ENCODE results near the gene SLC5A12.

SLC5A12 gene

DNA sequence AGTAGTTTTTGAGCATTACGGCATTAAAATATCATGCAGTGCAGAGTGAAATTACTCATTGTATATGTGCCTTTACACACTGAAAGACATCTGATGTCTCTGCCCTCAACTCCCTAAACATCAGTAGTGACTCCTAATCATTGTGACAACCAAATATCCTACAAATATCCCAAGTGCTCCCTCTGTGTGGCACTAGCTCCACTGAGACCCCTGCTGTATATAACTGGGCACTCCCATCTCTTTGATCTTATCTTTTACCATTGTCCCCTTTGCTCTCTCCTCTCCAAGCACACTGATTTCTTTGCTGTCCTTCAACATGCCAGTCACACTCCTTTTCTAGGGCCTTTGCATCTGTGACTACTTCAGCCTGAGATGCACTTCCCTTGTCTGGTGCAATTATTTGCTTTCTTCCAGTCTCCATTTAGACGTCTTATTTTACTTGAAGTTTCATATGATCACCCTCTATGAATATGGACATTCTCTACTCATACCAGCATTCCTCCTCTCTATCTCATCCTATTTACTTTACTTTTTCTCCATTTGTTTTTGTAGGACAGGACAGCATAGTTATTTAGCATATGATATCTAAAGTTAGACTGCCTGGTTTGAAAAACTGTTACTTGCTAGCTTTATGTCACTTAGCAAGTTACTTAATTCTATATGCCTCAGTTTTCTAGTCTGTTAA is 2.4 kb downstream of the SLC5A12 start:
- DNase-seq: no peak

DNA sequence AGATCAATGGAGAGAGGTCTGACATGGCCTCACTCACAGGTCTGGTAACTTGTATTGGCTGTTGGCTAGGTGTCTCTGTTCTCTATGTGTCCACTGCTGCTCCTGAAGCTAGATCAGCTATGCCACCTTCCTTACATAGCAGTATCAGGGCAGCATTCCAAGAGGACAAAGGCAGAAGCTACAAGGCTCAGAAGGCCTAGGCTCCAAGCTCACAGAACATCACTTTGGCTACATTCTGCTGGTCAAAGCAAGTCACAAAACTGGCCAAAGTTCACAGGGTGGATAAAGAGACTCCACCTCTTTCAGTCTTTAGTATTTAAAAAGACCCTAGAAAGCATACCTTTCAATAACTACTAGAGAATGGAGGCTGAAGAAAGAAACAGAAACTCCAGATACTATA is 4.1 kb downstream of the SLC5A12 start:
- DNase-seq: no peak

DNA sequence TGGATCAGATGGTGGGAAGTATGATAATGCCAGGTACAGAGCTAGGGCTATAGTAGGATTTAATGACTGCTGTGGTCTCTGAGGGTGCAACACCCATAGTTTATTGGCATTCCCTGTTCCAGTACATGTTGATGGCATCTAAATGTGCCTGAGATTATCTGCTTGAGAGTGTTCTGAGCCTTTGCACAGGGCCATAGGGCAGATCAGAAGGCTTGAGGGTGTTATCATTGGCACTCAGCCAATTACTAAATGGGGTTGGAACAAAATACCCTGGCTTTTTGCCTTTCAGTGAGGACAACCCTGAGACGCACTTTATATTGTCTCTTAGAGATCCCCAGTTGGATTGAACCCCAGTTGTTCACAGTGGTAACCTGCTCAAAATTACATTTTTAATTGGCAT is 6.7 kb downstream of the SLC5A12 start:
- DNase-seq: no peak

DNA sequence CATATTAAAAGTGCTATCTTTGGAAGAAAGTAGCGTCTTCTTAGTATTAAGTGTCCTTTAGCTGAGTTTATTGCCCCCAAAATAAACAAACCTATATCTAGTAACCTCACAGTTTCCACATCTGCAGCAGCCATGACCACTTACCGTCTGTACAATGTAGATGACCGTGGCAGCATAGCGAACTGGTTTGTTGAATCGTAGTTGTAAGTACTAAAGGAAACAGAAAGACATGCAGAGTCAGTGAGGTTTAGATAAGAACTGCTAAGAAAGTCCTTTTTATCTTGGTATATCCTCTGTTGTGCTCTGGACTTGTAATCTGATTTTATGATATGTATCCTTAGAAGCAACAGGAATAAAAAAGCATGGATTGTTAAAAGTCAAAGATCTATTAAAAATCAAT is 9.4 kb downstream of the SLC5A12 start:
- DNase-seq: no peak

DNA sequence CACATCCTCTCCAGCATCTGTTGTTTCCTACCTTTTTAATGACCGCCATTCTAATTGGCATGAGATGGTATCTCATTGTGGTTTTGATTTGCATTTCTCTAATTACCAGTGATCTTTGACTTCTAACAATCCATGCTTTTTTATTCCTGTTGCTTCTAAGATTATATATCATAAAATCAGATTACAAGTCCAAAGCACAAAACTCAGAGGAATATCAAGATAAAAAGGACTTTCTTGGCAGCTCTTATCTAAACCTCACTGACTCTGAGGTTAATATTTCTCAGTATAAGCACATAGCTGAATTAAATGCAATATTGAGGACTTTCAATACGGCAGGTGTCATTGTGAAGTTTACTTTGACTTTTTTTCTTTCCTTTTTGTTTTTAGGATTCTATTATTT is 11.4 kb downstream of the SLC5A12 start:
- DNase-seq: no peak

DNA sequence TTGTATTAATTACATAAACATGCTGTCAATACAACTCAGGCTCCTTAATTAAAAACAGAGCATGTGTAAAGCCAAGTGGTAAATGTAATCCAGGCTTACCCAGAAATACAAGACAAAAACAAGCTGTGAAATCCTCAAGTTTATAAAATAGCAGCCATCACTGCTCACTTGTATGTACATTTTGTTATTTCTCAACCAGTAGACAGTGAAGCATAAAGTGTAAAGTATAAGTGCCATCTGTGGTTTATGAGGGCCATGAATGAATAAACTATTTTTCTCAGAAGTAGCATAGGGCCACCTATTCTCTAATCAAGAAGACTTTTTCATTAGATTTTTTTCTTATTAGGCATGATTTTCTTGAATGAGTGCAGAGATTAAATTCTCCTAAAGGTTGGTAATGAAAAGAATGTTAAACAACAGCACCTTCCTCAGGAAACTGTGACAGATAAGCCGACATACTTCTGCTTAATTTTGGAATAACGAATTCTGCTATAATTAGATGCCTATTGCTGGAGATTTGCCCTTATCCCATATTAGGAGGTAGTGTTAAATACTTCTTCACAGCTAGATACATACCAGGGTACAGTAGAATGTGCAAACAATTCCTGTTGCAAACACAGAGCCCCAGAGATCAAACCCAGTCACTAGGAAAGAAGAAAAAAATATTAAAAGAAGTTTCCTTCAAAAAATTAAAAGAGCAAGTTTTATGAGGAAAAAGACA is 13.0 kb downstream of the SLC5A12 start:
- no peak for DNase-seq

DNA sequence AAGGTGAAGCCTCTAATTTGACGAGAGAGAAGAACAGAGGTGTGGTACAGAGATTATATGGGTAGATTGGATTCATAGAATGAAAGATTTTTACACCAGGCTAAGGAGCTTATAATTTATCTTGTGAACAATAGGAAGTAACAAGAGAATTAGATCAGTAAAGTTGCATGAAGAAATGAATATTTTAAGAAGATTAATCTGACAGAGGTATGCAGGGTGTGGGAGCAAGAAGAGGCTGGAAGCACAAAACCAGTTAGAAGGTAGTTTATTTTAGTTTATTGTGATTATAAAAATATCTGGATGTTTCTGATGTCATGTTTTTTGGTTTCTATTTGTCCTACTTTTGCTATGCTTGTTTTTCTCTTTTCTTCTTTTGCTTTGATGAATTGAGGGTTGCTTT is 15.7 kb downstream of the SLC5A12 start:
- DNase-seq: no peak

DNA sequence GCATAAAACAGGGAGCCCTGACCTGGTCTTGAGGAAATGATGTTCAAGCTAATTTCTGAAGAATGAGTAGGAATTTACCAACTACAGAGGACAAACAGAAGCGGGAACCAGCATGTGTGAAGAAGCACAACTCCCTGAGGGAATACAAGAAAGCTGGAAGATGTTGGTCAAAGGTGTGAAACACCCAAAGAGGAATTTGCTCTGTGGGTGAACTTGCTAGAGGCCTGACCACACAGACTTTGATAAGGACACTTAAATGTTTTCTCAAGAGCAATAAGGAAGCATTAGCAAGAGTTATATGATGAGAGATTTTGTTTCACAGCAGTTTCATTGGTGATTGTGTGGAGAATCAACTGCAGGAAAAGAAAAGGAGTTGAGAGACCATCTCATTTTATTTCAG is 17.6 kb downstream of the SLC5A12 start:
- DNase-seq: no peak

DNA sequence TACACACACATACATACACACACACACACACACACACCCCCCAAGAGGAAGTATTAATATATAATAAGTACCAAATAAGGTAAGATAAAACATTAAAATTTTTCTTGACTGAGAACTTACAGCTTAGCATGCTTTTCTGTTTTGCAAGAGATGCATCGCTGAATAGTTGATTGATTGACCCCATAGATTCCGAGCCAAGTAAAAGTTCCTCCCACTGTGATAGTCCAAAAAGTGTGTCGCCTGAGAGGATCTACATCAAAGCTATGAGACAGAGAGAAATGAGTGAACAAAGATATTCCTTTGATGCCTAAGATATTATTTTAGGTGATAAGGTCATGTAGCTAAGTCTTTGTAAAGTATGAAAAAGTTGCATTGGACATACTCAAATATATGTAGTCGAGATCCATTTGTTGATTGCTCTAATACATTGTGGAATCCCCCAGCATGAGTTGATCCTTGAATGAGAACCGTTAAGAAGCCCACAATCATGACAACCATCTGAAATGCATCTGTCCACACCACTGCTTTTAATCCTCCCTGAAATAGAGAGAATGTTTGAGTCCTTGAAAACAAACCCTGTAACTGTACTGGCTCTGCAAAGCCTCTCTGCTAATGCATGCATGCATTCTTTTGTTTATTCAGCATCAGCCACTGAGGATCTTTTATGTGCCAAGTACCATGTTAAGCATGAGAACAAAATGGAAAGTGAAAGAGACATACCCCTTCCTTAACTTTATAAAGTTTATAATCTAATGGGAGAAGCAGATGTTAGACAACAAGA is 18.3 kb downstream of the SLC5A12 start:
- DNase-seq: no peak

DNA sequence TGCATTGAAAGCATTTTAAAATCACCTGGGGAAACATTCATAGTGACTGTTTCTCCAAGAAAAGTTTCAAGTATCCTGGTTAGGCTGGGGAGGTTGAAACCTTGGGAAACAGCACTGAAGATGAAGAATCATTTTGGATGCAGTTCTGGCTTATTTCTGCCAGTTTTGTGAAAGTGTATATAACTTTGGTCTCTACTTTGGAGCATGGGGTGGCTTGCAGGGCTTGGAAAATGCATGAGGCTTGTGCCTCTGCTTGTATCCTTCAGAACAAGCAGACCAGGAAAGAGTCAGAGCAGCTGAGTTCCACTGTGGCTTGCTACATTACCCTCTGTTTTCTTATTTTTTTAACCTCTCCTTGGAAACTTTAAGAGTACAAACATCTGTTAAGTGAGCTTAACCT is 19.5 kb downstream of the SLC5A12 start:
- DNase-seq: no peak

DNA sequence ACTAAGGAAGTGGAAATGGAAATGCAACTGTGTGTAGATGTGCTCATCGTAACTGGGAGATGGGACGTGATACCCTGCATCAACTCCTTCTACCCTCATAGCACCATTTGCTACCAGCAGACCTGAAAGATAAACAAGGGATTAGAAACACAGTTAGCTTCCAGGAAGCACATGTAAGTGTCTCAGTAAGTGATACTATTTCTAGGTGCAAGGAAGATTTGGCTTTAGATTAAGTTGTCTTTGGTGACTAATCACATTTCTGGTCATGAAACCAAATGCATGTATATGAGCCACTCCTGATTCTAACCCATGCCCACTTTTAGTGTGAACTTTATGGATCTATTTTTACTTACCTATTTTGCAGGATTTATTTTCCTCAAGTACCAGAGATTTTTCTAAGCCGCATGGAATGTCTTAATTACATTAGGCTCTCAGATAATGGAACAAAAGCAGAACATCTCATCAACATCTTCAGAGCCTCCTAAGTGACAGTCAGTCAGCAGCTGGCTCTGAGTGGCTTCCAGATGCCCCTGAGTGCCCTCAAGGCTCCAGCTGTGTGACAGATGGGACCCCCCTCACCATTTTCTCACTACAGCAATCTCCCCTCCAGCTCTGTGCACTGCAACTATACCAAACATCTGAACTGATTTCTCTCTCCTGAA is 21.2 kb downstream of the SLC5A12 start:
- DNase-seq: no peak

DNA sequence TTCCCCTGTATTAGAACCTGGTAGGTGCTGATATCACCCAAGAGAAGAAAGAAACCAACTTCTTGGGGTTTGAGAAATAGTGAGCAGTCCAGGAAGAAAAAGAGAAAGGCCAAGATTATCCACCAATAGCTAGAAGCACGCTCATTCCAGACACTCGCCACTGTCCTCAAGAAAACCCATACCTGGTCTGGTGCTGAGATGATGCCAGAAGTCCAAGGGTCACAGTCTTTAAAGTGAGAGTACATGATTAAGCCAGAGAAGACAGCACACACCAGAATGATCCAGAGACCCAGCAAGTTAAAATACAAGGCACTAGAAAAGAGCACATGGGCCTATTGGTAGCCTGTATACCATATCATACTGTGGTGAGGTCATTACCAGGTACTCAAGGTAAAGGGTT is 23.6 kb downstream of the SLC5A12 start:
- no peak for DNase-seq

DNA sequence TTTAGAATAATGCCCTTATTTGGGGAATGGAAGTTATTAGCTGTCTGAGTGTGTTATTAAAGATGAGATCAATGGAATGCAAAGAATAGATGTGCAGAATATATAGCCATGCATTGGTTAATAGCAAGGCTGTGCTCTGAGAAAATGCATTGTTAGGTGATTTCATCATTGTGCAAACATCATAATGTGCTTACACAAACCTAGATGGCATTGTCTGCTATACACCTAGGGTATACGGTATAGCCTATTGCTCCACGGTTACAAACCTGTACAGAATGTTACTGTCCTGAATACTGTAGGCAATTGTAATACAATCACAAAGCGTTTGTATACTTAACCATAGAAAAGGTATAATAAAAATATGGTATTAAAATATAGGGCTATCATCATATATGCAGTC is 25.5 kb downstream of the SLC5A12 start:
- DNase-seq: no peak

DNA sequence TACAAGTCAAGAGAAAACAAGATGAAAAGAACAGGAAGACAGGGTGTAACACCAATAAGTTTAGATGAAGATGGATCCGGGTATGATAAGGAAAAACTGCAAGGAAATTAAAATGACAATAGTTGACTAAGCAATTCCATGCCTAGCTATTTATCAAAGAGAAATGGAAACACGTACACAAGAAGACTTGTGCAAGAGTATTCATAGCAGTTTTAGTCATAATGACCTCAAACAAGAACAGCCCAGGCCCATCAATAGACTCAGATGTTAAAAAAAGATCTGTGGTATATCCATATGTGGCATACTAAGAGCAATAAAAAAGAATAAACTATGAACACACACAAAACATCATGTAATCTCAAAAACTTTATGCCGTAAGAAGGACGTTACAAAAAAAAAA is 33.2 kb downstream of the SLC5A12 start:
- no peak for DNase-seq

DNA sequence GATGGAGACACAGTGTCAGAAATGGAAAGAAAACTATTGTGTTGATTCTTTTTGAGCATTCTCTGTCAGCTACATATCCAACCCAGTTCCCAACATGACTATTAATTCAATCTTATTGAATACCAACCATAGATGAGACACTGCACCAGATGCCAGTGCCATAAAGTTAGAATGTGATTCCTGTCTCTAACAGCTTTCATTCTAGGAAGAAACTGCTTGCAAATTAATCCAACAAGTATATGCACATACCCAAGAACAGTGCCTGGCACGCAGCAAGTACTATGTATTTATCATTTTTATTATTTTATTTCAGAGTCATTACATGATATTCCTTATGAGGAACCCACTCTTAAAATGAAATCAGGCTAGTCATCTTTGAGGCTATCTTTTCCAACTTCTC is 34.5 kb downstream of the SLC5A12 start:
- no peak for DNase-seq

DNA sequence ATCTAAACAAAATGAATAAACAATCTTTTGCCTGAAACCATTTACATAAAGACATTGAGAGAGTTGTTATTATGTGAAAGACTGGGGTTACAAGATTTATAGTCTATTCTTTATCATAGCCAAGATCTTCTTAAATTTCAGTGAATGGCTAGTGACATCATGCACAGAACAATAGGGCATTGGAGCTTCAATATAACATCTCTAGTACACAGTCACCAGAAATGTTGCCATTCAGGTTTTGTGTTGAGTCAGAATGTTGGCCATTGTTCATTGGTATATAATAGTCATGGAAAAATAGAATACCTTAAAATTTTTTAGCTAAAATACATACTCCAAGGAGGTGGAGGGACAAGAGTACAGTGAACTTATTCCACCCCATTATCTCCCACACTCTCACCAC is 44.3 kb downstream of the SLC5A12 start:
- no peak for DNase-seq

DNA sequence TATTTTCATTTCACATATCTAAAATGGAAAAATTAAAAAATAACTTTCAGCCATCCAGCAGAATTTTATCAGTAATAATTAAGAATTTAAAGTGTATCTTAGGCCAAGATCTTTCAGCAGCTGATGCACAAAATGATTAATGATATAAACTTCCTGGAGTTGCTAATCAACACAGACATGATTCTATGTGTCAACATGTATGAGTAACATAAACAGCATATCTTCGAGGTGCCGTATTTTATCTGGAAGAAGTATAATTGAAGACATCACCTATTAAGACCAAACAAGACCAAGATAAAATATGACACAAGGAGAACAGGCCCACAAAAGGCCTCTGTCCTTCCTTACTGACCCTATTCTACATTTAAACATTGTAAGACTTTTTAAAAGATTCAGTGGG is 45.2 kb downstream of the SLC5A12 start:
- no peak for DNase-seq

DNA sequence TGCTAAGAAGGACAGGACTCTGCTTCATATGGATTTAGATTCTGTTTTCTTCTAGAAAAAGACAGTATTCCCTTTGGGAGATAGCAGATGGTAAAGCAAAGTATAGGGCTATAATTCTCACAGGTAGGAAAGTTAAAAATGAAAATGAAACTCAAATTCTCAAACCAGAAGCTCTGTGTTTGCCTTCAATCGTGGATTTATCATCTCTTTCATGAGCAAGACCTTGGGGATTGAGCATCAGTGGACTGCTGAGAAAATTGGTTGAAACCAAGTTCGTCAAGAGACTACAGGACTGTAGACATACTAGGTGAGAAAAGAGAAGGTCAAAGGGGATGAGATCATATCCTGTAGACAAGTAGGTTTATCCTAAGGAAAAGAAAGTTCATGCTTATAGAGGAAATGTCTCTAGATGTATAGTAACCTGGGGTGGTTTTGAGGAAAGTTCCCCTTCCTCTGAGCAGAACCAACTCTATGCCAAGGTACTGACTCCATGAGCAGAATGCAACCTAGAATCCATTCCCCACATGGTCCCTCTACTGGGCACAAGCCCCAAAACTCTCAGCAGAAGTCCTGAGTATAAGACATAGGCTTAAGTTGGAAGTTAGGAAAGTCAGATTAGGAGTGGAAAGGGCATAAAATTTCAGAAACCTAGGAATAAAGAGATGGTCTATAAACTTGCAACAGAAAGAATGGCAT is 46.5 kb downstream of the SLC5A12 start:
- no peak for DNase-seq

DNA sequence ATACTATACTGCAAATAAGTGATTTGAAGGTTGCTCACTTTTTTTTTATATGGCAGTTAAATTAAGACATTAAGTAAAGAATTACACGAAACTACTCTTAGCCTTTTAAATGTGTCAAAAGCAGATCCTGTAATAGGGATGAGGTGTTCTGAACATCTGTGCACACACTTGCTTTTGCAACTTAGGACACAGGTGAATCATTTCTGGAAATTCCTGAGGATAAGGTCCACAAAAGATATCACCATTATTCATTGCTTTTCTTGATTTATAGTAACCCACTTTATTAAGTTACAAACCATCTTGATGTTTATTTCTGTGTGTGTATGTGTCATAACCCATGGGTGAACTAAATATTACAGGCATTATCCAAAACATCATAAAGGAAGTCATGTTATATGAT is 55.9 kb downstream of the SLC5A12 start:
- no peak for DNase-seq

DNA sequence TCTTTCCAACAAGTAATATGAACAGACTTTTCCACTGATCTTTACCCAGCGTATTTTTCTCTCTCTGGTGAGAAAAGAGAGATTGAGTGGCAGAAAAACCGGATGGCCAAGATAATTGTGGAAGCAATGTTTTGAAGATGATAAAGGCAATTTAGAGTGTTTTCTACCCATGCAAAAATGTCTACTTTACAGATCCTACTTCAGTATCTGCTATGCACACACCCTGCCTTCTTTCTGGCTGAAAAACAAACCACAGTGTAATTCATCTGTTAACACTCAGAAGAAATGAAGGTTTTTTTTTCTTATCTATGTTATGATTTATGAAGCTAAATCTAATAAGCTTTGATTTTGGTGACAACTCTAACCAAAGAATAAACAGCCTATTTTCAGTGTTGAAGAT is 56.8 kb downstream of the SLC5A12 start:
- DNase-seq: no peak

DNA sequence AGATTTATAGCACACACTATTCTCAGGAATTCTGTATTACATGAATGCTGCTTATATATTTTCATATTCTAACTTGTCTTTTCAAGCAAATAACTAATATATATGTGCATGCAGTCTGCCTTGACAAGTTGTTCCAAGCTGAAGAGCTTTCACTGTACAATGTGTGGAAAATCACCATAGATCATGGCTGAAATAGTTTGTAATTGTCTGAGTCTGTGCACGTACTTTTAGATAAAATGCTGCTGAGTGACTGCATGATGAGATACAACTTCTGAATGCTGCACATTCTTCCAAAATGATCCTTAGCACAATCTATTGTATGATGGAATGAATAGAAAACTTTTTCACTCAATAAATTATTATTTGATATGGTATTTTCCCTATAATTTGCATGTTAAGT is 58.9 kb downstream of the SLC5A12 start:
- DNase-seq: no peak

DNA sequence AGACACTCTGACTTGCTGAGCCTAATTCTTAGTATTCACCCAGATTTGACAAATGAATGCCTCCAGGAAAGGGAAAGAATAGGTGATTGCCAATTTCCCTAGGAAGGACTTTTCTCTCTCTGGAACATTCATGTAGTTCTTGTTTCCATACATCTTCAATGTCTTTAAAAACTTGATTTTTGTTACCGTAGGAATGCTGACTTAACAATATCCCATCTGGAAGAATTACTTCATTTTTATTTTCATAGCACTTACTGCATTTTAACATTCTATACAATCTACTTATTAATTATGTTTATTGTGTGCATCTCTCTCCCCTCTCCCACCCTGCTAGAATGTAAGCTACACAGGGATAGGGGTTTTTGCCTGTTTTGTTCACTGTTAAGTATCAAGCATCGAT is 66.6 kb downstream of the SLC5A12 start:
- DNase-seq: no peak

DNA sequence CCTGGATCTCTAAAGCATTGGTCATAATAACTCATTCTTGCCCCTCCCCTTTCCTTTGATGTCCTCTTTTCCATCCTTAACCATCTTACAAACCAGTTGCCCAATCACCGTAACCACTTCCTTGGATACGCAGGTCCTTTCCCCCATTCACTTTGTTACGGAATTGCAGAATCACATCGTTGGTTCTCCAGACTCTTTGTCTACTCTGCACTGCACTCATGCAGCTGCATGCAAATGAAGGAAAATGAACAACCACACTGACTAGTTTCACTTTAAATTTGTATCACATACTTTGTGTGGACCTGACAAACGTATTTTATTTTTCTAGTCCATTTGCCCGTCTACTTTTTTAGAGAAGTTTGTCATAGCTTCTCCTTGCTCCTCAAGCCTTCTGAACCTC is 69.9 kb downstream of the SLC5A12 start:
- no peak for DNase-seq

All from NCI-H1436 treated with DMSO at 0.1 percent for 48 hours (cell line).